Activated T-cell treated with anti-CD3 and anti-CD28 coated beads for 4 hours (primary cell): ENCODE results near the gene PMCH.
"Not testable (repeated sequence)": the region's sequence is repeated elsewhere in the genome, so short reads cannot be mapped to it uniquely, and the experiment has no call there.

Experiments
- DNase-seq: peaks from one replicate; pipeline ENCODE4 v3.0.0-alpha.2; 2020

Gene PMCH

GRCh38 chr12:102197789-102198188, at the start of gene PMCH:
Gene PMCH, minus strand, starts transcription at chr12:102197833. Its CDS starts 63 bp downstream, at chr12:102197770.
- no peak for DNase-seq

DNA sequence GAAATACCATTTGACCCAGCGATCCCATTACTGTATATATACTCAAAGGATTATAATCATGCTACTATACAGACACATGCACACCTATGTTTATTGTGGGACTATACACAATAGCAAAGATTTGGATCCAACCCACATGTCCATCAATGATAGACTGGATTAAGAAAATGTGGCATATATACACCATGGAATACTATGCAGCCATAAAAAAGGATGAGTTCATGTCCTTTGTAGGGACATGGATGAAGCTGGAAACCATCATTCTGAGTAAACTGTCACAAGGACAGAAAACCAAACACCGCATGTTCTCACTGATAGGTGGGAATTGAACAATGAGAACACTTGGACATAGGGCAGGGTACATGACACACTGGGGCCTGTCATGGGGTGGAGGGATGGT, 43.2 kb upstream of the PMCH start:
- not testable (repeated sequence) for DNase-seq

GRCh38 chr12:102234599-102234998, 37.0 kb upstream of the PMCH start:
- no peak for DNase-seq

GRCh38 chr12:102232446-102232845, 34.8 kb upstream of the PMCH start:
- DNase-seq: no peak

- no peak for DNase-seq
These were observed 34.4 kb upstream of the PMCH start for GRCh38 chr12:102232036-102232435.

DNA sequence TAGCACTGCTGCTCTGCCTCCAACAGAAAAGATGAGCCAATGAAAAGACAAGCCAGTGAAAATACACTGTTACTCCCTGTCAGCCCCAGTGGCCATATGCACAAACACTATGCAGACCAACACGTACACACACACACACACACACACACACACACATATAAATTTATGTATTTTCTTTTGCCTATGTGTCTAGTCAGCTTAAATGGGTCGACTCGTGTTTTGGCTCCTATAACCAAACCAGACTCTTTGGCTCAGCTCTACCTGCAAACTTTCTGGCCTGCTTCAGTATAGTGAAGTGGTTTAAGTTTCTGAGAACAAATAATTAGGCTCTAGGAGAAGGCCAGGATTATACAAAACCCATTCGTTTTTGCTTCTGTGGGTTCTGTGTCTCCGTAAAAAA, 30.3 kb upstream of the PMCH start:
- no peak for DNase-seq

DNA sequence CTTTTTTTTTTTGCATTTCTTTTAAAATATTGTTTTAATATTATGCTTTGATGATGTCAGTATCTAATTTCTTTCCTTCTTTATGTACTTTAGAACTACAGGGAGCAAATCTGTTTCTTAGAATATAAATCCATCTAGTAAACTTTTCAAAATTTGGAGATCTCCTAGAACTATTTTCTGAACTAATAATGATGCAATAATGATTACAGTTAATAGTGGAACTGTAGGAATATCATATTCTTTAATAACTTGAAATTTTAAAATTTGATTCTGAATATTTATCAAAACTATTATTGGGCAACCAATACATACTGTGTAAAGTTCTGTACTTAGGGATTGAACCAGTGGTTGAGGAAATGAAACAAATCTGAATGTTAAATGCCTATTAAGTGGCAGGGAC, 23.1 kb upstream of the PMCH start:
- no peak for DNase-seq

DNA sequence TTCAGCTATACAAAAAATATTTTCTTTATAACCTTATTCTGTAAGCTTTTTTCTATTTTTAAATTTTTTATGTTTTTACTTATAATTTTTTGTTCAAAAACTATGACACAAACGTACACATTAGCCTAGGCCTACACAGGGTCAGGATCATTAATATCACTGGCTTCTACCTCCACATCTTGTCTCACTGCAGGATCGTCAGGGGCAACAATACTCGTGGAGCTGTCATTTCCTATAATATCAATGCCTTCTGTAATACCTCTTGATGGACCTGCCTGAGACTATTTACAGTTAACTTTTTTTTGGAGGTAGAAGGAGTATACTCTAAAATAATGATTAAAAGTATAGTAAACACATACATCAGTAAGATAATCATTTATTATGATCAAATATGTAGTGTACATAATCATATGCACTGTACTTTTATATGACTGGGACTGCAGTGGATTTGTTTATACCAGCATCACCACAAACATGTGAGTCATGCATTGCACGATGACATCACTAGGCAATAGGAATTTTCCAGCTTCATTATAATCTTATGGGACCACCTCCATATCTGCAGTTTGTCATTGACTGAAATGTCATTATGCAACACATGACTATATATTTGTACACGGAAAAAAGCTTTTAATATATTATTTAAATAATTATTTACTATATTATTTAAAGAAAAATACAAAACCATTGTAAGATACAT, 18.5 kb upstream of the PMCH start:
- DNase-seq: no peak

DNA sequence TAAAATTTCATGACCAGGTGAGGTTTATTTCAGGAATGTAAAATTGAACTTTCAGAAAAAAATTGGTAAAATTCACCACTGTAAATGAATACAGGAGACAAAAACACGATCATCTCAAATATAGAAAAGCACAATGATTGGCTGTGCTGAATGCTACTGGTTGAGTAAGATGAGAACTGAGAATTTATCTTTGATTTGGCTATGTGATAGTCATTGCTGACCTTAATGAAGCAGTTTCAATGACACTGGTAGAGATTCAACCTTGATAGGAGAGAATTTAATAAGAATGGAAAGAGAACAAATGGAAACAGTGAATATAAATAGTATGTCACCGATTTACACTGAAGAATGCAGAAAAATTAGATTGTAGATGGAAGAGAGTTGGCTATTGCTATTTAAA, 6.4 kb upstream of the PMCH start:
- no peak for DNase-seq

DNA sequence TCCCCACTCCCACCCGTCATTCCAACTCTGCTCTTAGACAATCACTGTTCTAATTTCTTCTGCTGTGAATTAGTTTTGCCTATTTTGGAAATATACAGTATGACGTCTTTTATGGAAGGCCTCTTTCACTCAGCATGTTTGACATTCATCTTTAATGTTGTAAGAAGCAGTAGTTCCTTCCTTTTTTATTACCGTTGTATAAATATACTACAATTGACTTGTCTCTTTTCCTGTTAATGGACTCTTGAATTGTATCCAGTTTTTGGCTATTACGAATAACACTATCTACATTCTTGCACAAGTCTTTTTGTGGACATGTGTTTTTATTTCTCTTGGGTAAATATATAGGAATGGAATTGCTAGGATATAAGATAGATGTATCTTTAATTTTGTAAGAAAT, 4.9 kb upstream of the PMCH start:
- no peak for DNase-seq

DNA sequence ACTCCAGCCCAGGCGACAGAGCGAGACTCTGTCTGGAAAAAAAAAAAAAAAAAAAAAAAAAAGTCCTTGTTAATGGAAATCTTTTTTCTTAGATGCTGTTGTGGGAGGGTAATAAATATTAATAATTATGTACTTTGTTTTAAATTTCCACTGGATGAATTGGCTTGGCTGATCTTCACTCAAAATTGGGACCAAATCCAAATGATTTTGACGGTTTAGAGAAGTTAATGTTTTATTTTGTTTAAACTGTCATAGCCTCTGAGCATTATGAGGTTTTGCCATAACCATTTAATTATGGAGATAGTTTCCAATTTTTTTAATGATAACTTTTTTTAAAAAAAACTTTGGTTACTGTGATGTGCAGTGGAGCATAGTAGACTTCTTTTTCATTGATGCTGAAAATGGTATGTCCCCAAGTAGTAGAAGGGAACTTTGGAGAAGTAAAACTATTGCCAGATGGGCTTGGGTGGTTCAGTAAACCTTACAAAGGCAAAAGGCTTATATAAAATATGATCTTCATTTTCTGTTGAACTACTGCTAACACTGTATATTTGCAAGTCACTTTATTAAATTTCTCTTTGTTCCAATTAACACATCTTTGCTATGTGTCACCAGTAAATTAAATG, 3.9 kb upstream of the PMCH start:
- no peak for DNase-seq

DNA sequence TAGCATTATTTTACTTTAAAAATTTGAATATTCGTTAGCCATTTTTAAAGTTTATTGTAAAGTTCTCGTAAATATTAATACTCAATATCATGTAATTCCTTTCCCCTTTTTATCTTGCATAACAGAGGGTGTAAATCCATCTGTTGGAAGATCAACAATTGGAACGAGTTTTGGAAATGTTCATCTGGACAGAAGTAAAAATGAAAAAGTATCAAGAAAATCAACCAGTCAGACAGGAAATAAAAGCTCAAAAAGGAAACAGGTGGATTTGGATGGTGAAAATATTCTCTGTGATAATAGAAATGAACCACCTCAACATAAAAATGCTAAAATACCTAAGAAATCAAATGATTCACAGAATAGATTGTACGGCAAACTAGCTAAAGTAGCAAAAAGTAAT, 1.8 kb downstream of the PMCH start:
- DNase-seq: no peak

DNA sequence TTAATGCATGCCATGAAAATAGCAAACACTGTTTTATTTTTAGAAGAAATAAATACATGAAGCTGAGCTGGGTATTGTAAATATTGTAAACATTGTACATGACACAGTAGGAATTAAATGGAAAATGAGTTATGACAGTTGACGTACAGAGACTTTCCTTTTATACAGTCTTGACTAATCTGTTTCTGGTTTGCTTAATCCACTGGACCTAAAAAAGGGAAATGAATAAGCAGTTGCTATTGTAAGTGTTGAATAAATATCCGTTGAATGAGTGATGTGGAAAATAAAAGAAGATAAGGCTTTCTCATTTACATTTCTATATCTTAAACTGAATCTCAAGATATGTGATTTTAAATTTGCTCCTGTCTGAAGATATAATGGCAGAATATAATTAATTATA, 15.0 kb downstream of the PMCH start:
- no peak for DNase-seq

DNA sequence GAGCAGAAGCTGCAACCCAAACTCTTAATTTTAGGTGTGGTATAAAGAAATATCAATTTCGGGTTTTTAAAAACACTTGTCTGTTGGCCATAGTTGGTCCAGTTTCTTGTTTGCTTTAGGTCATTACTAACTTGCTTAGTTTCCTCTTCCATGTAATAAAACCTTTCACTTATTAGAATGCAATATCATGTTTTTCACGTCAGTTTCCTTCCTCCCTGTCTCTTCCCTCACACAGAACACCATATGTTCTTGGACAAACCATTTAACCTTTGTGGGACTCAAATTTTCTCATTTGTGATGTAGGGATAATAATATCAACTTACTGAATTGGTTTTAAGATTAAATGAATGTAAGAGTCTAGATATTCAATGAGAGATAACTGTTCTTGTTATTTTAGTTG, 22.9 kb downstream of the PMCH start:
- no peak for DNase-seq

DNA sequence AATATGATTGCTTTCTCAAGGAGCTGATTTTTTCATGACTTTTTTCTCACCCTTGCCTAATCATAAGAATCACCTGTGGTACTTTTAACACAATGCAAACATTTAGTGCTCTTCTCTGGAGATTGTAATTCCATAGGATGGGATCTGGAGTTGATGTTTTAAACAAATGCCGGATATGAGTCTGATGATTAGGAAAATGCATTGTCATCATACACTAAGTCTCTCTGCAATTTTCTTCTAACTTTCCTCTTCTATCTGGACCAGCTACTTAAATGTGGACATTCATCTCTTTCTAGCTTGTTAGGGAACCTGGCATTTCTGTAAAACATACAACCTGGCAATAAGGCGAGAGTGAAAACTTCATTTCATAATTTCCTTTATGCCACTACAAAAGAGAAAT, 23.5 kb downstream of the PMCH start:
- DNase-seq: no peak

- DNase-seq: no peak
These were observed 25.2 kb downstream of the PMCH start for GRCh38 chr12:102172436-102172835.

GRCh38 chr12:102171951-102172350, 25.7 kb downstream of the PMCH start:
- no peak for DNase-seq

DNA sequence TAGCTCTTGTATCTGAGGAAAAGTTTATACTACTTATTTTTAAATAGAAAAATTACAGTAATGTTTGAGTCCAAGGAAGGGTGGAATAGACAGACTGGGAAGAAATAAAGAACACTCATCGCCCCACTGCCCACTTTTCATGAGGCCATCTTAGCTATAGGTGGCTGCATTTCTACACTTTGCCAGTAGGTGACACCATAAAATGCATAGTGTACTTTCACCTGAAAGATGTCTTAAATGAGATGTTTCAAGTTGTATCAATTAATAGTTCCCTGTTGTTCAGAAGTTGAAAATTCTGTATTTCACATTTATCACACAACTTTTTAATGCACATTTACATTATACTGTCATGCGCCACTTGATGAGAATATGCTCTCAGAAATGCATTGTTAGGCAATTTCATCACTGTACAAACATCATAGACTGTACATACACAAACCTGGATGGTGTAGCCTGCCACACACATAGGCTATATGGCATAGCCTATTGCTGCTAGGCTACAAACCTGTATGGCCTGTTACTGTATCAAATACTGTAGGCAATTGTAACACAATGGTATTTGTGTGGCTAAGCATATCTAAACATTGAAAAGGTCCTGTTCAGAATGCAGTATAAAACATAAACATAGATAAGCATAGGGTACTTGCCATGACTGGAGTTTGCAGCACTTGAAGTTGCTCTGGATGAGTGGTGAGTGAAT, 27.6 kb downstream of the PMCH start:
- DNase-seq: no peak

- no peak for DNase-seq
These were observed 29.6 kb downstream of the PMCH start for GRCh38 chr12:102167821-102168604.

- no peak for DNase-seq
These were observed 34.2 kb downstream of the PMCH start for GRCh38 chr12:102163383-102163782.

DNA sequence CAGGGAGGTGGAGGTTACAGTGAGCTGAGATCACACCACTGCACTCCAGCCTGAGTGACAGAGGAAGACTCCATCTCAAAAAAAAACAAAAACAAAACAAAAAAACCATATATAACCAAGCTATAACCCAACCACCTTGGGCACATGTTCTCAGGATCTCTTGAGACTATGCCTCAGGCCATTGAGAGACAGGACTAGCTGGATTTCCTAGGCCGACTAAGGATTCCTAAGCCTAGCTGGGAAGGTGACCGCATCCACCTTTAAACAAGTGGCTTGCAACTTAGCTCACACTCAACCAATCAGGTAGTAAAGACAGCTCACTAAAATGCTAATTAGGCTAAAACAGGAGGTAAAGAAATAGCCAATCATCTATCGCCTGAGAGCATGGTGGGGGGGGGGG, 42.4 kb downstream of the PMCH start:
- DNase-seq: not testable (repeated sequence)

DNA sequence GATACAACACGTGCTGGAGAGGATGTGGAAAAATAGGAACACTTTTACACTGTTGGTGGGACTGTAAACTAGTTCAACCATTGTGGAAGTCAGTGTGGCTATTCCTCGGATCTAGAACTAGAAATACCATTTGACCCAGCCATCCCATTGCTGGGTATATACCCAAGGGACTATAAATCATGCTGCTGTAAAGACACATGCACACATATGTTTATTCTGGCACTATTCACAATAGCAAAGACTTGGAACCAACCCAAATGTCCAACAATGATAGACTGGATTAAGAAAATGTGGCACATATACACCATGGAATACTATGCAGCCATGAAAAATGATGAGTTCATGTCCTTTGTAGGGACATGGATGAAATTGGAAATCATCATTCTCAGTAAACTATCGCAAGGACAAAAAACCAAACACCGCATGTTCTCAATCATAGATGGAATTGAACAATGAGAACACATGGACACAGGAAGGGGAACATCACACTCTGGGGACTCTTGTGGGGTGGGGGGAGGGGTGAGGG, 50.5 kb downstream of the PMCH start:
- DNase-seq: not testable (repeated sequence)
